ENCODE measurements around the gene SAPCD2.

DNA sequence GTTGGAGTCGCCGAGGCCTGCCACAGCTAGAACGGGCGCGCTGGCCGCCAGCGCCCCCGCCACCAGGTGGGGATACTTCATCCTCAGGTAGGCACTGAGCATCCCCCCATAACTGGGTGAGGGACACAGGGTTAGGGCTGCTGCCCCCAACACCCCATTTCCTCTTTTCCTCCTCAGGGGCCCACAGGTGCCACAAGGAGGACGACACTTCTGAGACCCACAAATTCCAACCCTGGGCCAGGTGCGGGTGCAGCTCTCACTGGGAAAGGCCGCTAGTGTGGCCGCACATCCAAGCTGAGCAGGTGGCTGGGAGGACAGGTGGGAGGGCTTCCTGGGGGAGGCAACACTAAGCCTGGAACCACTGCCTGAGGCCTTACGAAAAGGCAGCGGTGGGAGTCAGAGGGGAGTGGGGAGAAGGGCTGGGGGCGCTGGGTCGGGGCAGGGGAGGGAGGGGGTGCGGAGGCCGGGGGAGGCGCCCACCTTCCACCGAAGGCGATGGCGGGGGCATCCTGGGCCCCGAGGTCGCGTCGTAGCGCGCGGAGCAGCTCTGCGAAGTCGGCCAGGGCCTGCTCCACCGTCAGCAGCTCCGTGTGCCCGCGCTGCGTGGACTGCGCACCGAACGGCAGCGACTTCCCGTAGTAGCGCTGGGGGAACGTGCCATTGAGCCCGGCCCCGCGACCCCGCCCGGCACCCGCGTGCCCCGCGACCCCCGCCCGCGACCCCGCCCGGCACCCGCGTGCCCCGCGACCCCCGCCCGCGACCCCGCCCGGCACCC, 43.2 kb upstream of the SAPCD2 start:
- TF ChIP-seq EZH2 (optimal IDR thresholded peaks at IDR 0.05; ENCODE audit: low read depth, low read length), result no peak
- TF ChIP-seq, protein P1, sequence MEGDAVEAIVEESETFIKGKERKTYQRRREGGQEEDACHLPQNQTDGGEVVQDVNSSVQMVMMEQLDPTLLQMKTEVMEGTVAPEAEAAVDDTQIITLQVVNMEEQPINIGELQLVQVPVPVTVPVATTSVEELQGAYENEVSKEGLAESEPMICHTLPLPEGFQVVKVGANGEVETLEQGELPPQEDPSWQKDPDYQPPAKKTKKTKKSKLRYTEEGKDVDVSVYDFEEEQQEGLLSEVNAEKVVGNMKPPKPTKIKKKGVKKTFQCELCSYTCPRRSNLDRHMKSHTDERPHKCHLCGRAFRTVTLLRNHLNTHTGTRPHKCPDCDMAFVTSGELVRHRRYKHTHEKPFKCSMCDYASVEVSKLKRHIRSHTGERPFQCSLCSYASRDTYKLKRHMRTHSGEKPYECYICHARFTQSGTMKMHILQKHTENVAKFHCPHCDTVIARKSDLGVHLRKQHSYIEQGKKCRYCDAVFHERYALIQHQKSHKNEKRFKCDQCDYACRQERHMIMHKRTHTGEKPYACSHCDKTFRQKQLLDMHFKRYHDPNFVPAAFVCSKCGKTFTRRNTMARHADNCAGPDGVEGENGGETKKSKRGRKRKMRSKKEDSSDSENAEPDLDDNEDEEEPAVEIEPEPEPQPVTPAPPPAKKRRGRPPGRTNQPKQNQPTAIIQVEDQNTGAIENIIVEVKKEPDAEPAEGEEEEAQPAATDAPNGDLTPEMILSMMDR (IDR thresholded peaks at IDR 0.05; ENCODE audit: low read length), result no peak

Measured in MM.1S (cell line).